Liver (tissue), 9 donors: ENCODE results near the gene KIAA0825. TPM values are rescaled to one million over a fixed set of nuclear protein-coding genes. Genes with fewer than 3 reads are reported as not detected.

ENCODE experiments used
- DNase-seq: peaks from one replicate; pipeline ENCODE4 v3.0.0-alpha.2; 2017; ENCODE audit warnings: low spot score
- H3K27ac ChIP-seq, 2 donors: one replicate each; pipeline ENCODE4 v1.7.0; 2013; ENCODE audit warnings: inconsistent platforms in 2 of 2, low read length in 2 of 2, control low read depth in 1 of 2, low read depth in 1 of 2, mild to moderate bottlenecking in 1 of 2
- H3K27me3 ChIP-seq, 4 donors: one replicate each; pipeline versions ENCODE4 v1.6.1 to v1.7.0; 2013; ENCODE audit warnings: low read length in 3 of 4, inconsistent platforms in 1 of 4, mild to moderate bottlenecking in 1 of 4, moderate library complexity in 1 of 4; ENCODE audit not compliant: control insufficient read depth in 4 of 4, insufficient read depth in 4 of 4
- H3K36me3 ChIP-seq, 4 donors: one replicate each; pipeline versions ENCODE4 v1.6.1 to v1.7.0; 2013; ENCODE audit warnings: low read length in 3 of 4, mild to moderate bottlenecking in 3 of 4, low read depth in 1 of 4, moderate library complexity in 1 of 4; ENCODE audit not compliant: control insufficient read depth in 4 of 4, insufficient read depth in 3 of 4
- H3K4me1 ChIP-seq, 4 donors: one replicate each; pipeline versions ENCODE4 v1.6.1 to v1.7.0; 2013; ENCODE audit warnings: low read length in 3 of 4, mild to moderate bottlenecking in 3 of 4, moderate library complexity in 1 of 4; ENCODE audit not compliant: control insufficient read depth in 4 of 4, insufficient read depth in 4 of 4
- H3K4me3 ChIP-seq, 3 donors: one replicate each; pipeline versions ENCODE4 v1.6.1 to v1.7.0; 2013; ENCODE audit warnings: low read length in 3 of 3, control low read depth in 1 of 3, low read depth in 1 of 3, mild to moderate bottlenecking in 1 of 3
- H3K9ac ChIP-seq, 2 donors: one replicate each; pipeline ENCODE4 v1.7.0; 2013; ENCODE audit warnings: low read length in 2 of 2, mild to moderate bottlenecking in 2 of 2, moderate library complexity in 2 of 2, control low read depth in 1 of 2, low read depth in 1 of 2
- H3K9me3 ChIP-seq, 4 donors: one replicate each; pipeline versions ENCODE4 v1.6.1 to v1.7.0; 2013; ENCODE audit warnings: low read length in 3 of 4; ENCODE audit not compliant: control insufficient read depth in 4 of 4
- EGR1 ChIP-seq, 2 donors: IDR thresholded peaks; 2 replicates each; pipeline ENCODE4 v1.6.1; 2016 to 2018; ENCODE audit warnings: antibody characterized with exemption in 2 of 2, low read depth in 2 of 2
- GABPA ChIP-seq, 2 donors: IDR thresholded peaks in 1 of 2; conservative IDR thresholded peaks in 1 of 2; 2 replicates each; pipeline ENCODE4 v1.6.1; 2016; ENCODE audit warnings: antibody characterized with exemption in 2 of 2, mild to moderate bottlenecking in 1 of 2, moderate library complexity in 1 of 2
- HNF4A ChIP-seq, 2 donors: conservative IDR thresholded peaks; 2 replicates each; pipeline ENCODE4 v1.6.1; 2016; ENCODE audit warnings: antibody characterized with exemption in 2 of 2, mild to moderate bottlenecking in 2 of 2
- JUND ChIP-seq, 2 donors: IDR thresholded peaks; 2 replicates each; pipeline ENCODE4 v1.6.1; 2016; ENCODE audit warnings: antibody characterized with exemption in 2 of 2
- NR2F2 ChIP-seq: IDR thresholded peaks from 2 replicates; pipeline ENCODE4 v1.6.1; 2016; ENCODE audit warnings: antibody characterized with exemption
- RXRA ChIP-seq, 2 donors: IDR thresholded peaks; 2 replicates each; pipeline ENCODE4 v1.6.1; 2017 to 2018; ENCODE audit warnings: antibody characterized with exemption in 2 of 2, mild to moderate bottlenecking in 1 of 2
- SP1 ChIP-seq: IDR thresholded peaks from 2 replicates; pipeline ENCODE4 v1.6.1; 2018; ENCODE audit warnings: antibody characterized with exemption, mild to moderate bottlenecking
- TAF1 ChIP-seq: conservative IDR thresholded peaks from 2 replicates; pipeline ENCODE4 v1.6.1; 2016; ENCODE audit warnings: antibody characterized with exemption, mild to moderate bottlenecking
- WGBS: extraction: QIAGEN DNeasy Blood & Tissue Kit; methylation state at CpG from one replicate; pipeline ENCODE4 v1.1.7; 2013; 5-methylcytosine and 5-hydroxymethylcytosine counted together
- polyA plus RNA-seq, 2 donors: library from polyadenylated mRNA; stranded (reverse) in 1 of 2; unstranded in 1 of 2; fragments of 200-250 nt in 1 of 2; fragments of >200 nt in 1 of 2; fragmentation: Nextera tagmentation in 1 of 2; extraction: Ambion mirVana in 1 of 2; gene quantifications; one replicate each; pipeline versions ENCODE4 v1.2.1 to v1.2.3, GENCODE V29; 2013 to 2015
- total RNA-seq, 2 donors: library from RNA; depleted of rRNA; stranded (reverse); fragments of >200 nt; gene quantifications; one replicate each; pipeline ENCODE4 v1.2.3, GENCODE V29; 2014
- TF ChIP-seq, protein P1 (sequence below): fragments of 150-350 bp; IDR thresholded peaks from 2 replicates; pipeline ENCODE4 v1.5.1; 2017; ENCODE audit warnings: improper control_type of control experiment, low read depth, low read length; ENCODE audit not compliant: missing input control
- TF ChIP-seq, protein P2 (sequence below): IDR thresholded peaks from 2 replicates; pipeline ENCODE4 v1.6.1; 2016; ENCODE audit warnings: antibody characterized with exemption
- TF ChIP-seq, protein P3 (sequence below): IDR thresholded peaks from 2 replicates; pipeline ENCODE4 v1.6.1; 2016; ENCODE audit warnings: antibody characterized with exemption, mild to moderate bottlenecking
- donor health status: healthy.
- donor health status: healthy.
- donor health status: healthy.
- donor health status: healthy.
- donor health status: healthy.

Gene KIAA0825
- total and polyA plus RNA-seq, 4 donors: 0.25 to 3.2 (median 1.2) TPM

DNA sequence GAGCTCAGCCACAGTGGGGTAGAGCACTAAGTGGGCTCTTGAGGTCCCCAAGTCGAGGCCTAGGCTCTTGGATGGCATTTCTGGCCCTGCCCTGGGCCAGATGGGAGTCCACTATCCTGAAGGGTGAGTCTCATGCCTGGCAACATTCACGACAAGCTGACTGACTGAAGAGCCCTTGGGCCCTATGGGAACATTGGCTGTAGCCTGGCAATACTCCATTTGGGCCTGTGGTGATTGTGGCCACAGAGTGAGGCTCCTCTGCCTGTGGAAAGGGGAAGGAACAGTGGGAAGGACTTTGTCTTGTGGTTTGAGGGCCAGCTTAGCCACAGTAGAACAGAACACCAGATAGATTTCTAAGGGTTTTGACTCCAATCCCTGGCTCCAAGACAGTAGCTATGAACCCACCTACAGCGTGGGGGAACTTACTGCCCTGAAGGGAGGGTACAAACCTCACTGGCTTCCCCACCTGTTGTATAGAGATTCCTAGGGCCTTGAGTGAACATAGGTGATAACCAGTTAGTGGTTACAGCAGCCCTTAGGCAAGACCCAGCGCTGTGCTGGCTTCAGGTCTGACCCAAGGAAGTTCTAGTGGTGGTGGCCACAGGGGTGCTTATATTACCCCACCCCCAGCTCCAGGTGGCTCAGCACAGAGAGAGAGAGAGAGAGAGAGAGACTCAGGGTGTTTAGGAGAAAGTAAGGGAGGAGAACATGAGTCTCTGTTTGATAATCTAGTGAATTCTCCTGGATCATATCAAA, 72.4 kb downstream of the KIAA0825 start:
- Histone ChIP-seq H3K27ac (no peak overlapping the region), H3K4me1 (no peaks in the 10 kb centered on the region), H3K36me3 (no peaks in the 10 kb centered on the region), H3K9me3 (no peaks in the 10 kb centered on the region), H3K27me3 (no peaks in the 10 kb centered on the region), H3K4me3 (no peak overlapping the region), H3K9ac (no peak overlapping the region)
- 87% methylated on average over 4 of the region's 4 CpGs for WGBS
- no peak for DNase-seq
- no peak for TF ChIP-seq JUND (IDR thresholded peaks at IDR 0.05)
- TF ChIP-seq GABPA (IDR thresholded peaks at IDR 0.05 in 1 of 2, conservative IDR thresholded peaks at IDR 0.05 in 1 of 2): no peak

DNA sequence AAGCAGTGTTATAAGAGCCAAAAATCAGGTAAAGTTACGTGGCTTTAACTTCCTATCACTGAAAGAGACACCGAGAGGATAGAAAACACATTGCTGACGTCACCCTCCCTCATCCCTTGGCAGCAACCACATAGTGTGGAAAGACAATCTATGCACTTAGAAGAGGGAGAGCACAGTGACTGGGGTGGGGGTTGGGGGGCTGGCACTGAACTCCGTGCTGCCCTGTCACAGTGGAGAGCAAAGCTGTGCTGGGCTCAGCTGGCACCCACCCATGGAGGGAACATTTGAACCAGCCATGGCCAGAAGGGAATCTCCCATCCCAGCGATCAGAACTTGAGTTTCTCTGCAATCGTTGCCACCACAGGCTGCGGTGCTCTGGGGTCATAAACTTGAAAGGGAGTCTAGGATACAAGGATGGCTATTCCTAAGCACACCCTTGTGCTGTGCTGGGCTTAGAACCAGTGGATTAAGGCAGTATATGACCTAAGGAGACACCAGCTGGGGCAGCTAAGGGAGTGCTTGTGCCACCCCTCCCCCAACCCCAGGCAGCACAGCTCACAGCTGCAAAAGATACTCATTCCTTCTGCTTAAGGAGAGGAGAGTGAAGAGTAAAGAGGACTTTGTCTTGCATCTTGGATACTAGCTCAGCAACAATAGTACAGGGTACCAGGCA, 73.4 kb downstream of the KIAA0825 start:
- H3K4me3 ChIP-seq: no peak overlapping the region
- DNase-seq: no peak
- H3K36me3 ChIP-seq: no peaks in the 10 kb centered on the region
- no peak for TF ChIP-seq TAF1
- TF ChIP-seq JUND (IDR thresholded peaks at IDR 0.05): no peak
- no peak for TF ChIP-seq NR2F2
- TF ChIP-seq, protein P1, sequence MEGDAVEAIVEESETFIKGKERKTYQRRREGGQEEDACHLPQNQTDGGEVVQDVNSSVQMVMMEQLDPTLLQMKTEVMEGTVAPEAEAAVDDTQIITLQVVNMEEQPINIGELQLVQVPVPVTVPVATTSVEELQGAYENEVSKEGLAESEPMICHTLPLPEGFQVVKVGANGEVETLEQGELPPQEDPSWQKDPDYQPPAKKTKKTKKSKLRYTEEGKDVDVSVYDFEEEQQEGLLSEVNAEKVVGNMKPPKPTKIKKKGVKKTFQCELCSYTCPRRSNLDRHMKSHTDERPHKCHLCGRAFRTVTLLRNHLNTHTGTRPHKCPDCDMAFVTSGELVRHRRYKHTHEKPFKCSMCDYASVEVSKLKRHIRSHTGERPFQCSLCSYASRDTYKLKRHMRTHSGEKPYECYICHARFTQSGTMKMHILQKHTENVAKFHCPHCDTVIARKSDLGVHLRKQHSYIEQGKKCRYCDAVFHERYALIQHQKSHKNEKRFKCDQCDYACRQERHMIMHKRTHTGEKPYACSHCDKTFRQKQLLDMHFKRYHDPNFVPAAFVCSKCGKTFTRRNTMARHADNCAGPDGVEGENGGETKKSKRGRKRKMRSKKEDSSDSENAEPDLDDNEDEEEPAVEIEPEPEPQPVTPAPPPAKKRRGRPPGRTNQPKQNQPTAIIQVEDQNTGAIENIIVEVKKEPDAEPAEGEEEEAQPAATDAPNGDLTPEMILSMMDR: no peak
- TF ChIP-seq, protein P2, sequence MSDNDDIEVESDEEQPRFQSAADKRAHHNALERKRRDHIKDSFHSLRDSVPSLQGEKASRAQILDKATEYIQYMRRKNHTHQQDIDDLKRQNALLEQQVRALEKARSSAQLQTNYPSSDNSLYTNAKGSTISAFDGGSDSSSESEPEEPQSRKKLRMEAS: no peak
- no peak for TF ChIP-seq EGR1 (IDR thresholded peaks at IDR 0.05; ENCODE audit: low read depth in 2 of 2)
- no peak for TF ChIP-seq GABPA (IDR thresholded peaks at IDR 0.05 in 1 of 2, conservative IDR thresholded peaks at IDR 0.05 in 1 of 2)
- TF ChIP-seq SP1: no peak
- no peak for TF ChIP-seq HNF4A (conservative IDR thresholded peaks at IDR 0.05)
- TF ChIP-seq, protein P3, sequence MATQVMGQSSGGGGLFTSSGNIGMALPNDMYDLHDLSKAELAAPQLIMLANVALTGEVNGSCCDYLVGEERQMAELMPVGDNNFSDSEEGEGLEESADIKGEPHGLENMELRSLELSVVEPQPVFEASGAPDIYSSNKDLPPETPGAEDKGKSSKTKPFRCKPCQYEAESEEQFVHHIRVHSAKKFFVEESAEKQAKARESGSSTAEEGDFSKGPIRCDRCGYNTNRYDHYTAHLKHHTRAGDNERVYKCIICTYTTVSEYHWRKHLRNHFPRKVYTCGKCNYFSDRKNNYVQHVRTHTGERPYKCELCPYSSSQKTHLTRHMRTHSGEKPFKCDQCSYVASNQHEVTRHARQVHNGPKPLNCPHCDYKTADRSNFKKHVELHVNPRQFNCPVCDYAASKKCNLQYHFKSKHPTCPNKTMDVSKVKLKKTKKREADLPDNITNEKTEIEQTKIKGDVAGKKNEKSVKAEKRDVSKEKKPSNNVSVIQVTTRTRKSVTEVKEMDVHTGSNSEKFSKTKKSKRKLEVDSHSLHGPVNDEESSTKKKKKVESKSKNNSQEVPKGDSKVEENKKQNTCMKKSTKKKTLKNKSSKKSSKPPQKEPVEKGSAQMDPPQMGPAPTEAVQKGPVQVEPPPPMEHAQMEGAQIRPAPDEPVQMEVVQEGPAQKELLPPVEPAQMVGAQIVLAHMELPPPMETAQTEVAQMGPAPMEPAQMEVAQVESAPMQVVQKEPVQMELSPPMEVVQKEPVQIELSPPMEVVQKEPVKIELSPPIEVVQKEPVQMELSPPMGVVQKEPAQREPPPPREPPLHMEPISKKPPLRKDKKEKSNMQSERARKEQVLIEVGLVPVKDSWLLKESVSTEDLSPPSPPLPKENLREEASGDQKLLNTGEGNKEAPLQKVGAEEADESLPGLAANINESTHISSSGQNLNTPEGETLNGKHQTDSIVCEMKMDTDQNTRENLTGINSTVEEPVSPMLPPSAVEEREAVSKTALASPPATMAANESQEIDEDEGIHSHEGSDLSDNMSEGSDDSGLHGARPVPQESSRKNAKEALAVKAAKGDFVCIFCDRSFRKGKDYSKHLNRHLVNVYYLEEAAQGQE: no peak
- TF ChIP-seq RXRA (IDR thresholded peaks at IDR 0.05): no peak
- no peaks in the 10 kb centered on the region for H3K4me1 ChIP-seq
- H3K27me3 ChIP-seq: no peaks in the 10 kb centered on the region
- WGBS: 89% methylated on average over 7 of the region's 7 CpGs
- H3K9me3 ChIP-seq: no peaks in the 10 kb centered on the region
- no peak overlapping the region for H3K9ac ChIP-seq
- H3K27ac ChIP-seq: no peak overlapping the region
